ENCODE measurements around the gene PACRG. TPM values are rescaled to one million over a fixed set of nuclear protein-coding genes. Genes with fewer than 3 reads are reported as not detected.

Gene PACRG
- total and polyA plus RNA-seq, 9 donors: 2.5 to 33.1 (median 3.8) TPM

DNA sequence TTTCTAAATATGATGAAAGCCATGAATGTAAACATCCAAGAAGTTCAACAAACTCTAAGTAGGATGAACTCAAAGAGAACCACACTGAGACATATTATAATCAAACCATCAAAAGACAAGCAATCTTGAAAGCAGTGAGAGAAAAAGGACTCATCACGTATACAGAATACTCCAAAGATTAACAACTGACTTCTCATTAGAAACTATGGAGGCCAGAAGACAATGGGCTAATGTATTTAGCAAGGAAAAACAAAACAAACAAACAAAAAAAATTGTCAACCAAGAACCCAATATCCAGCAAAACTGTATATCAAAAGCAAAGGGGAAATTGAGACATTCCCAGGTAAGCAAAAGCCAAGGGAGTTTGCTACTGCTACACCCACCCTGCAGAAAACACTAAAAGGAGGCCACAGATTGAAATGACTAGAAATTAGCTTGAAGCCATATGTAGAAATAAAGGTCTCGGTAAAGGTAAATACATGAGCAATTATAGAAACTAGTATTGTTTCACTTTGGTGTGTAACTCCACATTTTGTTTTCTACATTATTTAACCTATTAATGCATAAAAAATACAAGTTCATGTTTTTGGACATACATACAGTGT is 385.7 kb downstream of the PACRG start:
- H3K4me3 ChIP-seq: no peak overlapping the region
- no peak overlapping the region for H3K27ac ChIP-seq
- no peak for DNase-seq
- no peak for TF ChIP-seq EP300 (IDR thresholded peaks at IDR 0.05)
- no peak for TF ChIP-seq POLR2A (IDR thresholded peaks at IDR 0.05)
- TF ChIP-seq, protein P1, sequence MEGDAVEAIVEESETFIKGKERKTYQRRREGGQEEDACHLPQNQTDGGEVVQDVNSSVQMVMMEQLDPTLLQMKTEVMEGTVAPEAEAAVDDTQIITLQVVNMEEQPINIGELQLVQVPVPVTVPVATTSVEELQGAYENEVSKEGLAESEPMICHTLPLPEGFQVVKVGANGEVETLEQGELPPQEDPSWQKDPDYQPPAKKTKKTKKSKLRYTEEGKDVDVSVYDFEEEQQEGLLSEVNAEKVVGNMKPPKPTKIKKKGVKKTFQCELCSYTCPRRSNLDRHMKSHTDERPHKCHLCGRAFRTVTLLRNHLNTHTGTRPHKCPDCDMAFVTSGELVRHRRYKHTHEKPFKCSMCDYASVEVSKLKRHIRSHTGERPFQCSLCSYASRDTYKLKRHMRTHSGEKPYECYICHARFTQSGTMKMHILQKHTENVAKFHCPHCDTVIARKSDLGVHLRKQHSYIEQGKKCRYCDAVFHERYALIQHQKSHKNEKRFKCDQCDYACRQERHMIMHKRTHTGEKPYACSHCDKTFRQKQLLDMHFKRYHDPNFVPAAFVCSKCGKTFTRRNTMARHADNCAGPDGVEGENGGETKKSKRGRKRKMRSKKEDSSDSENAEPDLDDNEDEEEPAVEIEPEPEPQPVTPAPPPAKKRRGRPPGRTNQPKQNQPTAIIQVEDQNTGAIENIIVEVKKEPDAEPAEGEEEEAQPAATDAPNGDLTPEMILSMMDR (IDR thresholded peaks at IDR 0.05): no peak
- H3K27me3 ChIP-seq: no peaks in the 10 kb centered on the region
- no peaks in the 10 kb centered on the region for H3K36me3 ChIP-seq
- 76 to 77% (median 76%) methylated on average over 2 of the region's 2 CpGs for WGBS, 3 donors
- no peaks in the 10 kb centered on the region for H3K9me3 ChIP-seq
- intact Hi-C loops (cut with DNase I): no loop called here
- no peaks in the 10 kb centered on the region for H3K4me1 ChIP-seq (ENCODE audit: insufficient read depth)

DNA sequence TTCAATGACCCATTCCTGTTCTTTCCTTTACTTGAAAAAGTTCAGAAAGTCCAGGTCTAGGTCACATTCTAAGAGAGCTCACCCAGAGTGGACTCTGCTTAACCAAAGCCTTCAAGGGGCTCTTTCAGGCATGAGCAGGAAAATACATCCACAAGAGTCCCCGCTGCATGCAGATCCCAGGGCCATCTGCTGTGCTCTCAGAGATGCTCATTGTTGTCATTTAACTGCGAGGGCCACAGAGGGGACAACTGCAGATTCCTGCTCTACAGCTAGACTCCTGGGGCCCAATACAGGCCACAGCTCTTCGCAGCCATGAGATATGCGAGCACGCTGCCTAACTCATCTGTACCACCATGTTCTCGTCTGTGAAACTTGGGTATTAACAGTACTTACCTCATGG is 391.2 kb downstream of the PACRG start:
- intact Hi-C loops (cut with DNase I): no loop called here
- WGBS, 3 donors: 88 to 94% (median 94%) methylated on average over 6 of the region's 6 CpGs

DNA sequence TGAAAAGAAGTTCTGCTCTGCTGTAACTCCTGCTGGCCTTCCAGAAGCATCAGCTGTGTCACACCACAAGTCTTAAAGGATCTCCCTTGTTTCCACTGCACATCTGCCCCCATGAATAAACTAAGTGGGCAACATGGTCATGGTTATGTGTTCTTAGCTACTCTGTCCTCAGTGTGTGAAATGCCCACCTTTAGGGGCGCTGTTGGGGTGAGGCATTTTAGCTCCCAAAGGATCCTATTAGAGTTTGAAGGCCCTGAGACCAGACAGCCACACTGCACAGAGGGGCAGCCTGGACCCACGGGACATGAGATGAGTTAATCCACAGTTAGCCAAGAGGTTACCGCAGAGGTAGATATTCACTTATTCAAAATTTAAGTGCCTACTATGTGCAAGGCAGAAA is 392.4 kb downstream of the PACRG start:
- no peak for DNase-seq
- Histone ChIP-seq H3K9me3 (no peaks in the 10 kb centered on the region), H3K4me1 (ENCODE audit: insufficient read depth) (no peaks in the 10 kb centered on the region), H3K27ac (no peak overlapping the region), H3K36me3 (no peaks in the 10 kb centered on the region), H3K4me3 (no peak overlapping the region), H3K27me3 (no peaks in the 10 kb centered on the region)
- WGBS, 3 donors: 84 to 94% (median 85%) methylated on average over 3 of the region's 3 CpGs
- intact Hi-C loops (cut with DNase I): no loop called here
- TF ChIP-seq, protein P1 (IDR thresholded peaks at IDR 0.05): no peak
- TF ChIP-seq EP300 (IDR thresholded peaks at IDR 0.05) (no peak), POLR2A (IDR thresholded peaks at IDR 0.05) (no peak)

More for the DNA sequence above, 391.2 kb downstream of the PACRG start:
- H3K27ac ChIP-seq: no peak overlapping the region
- H3K36me3 ChIP-seq: no peaks in the 10 kb centered on the region
- DNase-seq: no peak
- no peaks in the 10 kb centered on the region for H3K27me3 ChIP-seq
- H3K9me3 ChIP-seq: no peaks in the 10 kb centered on the region
- no peaks in the 10 kb centered on the region for H3K4me1 ChIP-seq (ENCODE audit: insufficient read depth)
- H3K4me3 ChIP-seq: no peak overlapping the region
- TF ChIP-seq, protein P1 (IDR thresholded peaks at IDR 0.05): no peak
- TF ChIP-seq POLR2A (IDR thresholded peaks at IDR 0.05) (no peak), EP300 (IDR thresholded peaks at IDR 0.05) (no peak)

DNA sequence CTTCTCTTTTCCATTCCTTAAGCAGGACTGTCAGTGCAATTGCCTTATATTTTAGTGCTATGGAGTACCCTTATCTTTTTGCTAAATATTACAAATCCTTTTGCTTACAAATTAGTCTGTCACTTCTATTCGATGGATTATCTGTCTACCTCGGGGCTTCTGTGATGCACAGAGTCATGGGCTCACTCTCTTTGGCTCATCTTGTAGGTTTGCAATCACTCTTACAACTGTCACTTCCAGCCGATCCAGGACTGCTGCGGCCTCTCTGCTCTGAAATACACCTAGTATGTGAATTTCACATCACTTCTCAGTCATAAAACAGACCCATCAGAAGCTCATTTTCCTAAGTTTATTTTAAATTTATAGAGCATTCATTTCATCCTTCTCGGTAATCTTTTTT is 393.5 kb downstream of the PACRG start:
- Histone ChIP-seq H3K36me3 (no peaks in the 10 kb centered on the region), H3K9me3 (no peaks in the 10 kb centered on the region), H3K4me3 (no peak overlapping the region), H3K27ac (no peak overlapping the region), H3K4me1 (ENCODE audit: insufficient read depth) (no peaks in the 10 kb centered on the region), H3K27me3 (no peaks in the 10 kb centered on the region)
- intact Hi-C loops (cut with DNase I): no loop called here
- TF ChIP-seq, protein P1 (IDR thresholded peaks at IDR 0.05): no peak
- no peak for TF ChIP-seq EP300 (IDR thresholded peaks at IDR 0.05)
- no peak for TF ChIP-seq POLR2A (IDR thresholded peaks at IDR 0.05)
- WGBS, 3 donors: 83 to 89% (median 88%) methylated on average over 5 of the region's 5 CpGs
- no peak for DNase-seq

Measured in ovary (tissue), 9 donors.